ENCODE results near the gene BSDC1.
"Not testable (repeated sequence)": the region's sequence is repeated elsewhere in the genome, so short reads cannot be mapped to it uniquely, and the experiment has no call there.

Gene BSDC1

GRCh38 chr1:32404946-32405345 is 10.7 kb upstream of the BSDC1 start:
- no peak for DNase-seq (ENCODE audit: low spot score)
- TF ChIP-seq CTCF (IDR thresholded peaks at IDR 0.05; ENCODE audit: extremely low read depth, insufficient read depth, missing control alignments) = no peak
- in situ Hi-C loops (cut with MboI; ENCODE audit: low pct_unique_long_range_greater_than_20kb, low sequenced_read_pairs, unreplicated experiment) = loop anchor here (25.0 kb wide), 2 partner anchors 193 to 743 kb away; partner anchors contain the start of genes CCDC28B, DCDC2B, EIF3I and IQCC

GRCh38 chr1:32400876-32401631 is 6.8 kb upstream of the BSDC1 start:
- in situ Hi-C loops (cut with MboI; ENCODE audit: low pct_unique_long_range_greater_than_20kb, low sequenced_read_pairs, unreplicated experiment) = loop anchor here (25.0 kb wide), 2 partner anchors 189 to 739 kb away; partner anchors contain the start of genes CCDC28B, DCDC2B, EIF3I and IQCC
- peak; percentile 65 for DNase-seq (ENCODE audit: low spot score)
- TF ChIP-seq CTCF (IDR thresholded peaks at IDR 0.05; ENCODE audit: extremely low read depth, insufficient read depth, missing control alignments) = peak; percentile 88

GRCh38 chr1:32399843-32400242 is 5.6 kb upstream of the BSDC1 start:
- in situ Hi-C loops (cut with MboI; ENCODE audit: low pct_unique_long_range_greater_than_20kb, low sequenced_read_pairs, unreplicated experiment) = loop anchor here (25.0 kb wide), 2 partner anchors 188 to 738 kb away; partner anchors contain the start of genes CCDC28B, DCDC2B, EIF3I and IQCC
- TF ChIP-seq CTCF (IDR thresholded peaks at IDR 0.05; ENCODE audit: extremely low read depth, insufficient read depth, missing control alignments) = no peak
- no peak for DNase-seq (ENCODE audit: low spot score)

- in situ Hi-C loops (cut with MboI; ENCODE audit: low pct_unique_long_range_greater_than_20kb, low sequenced_read_pairs, unreplicated experiment) = no loop called here
- DNase-seq (ENCODE audit: low spot score) = no peak
- no peak for TF ChIP-seq CTCF (IDR thresholded peaks at IDR 0.05; ENCODE audit: extremely low read depth, insufficient read depth, missing control alignments)
Measured at GRCh38 chr1:32398401-32398800, 4.2 kb upstream of the BSDC1 start.

- DNase-seq (ENCODE audit: low spot score); in situ Hi-C loops (cut with MboI; ENCODE audit: low pct_unique_long_range_greater_than_20kb, low sequenced_read_pairs, unreplicated experiment): not testable (repeated sequence)
Measured at GRCh38 chr1:32396524-32396923, 2.3 kb upstream of the BSDC1 start.

- DNase-seq (ENCODE audit: low spot score) = no peak
- TF ChIP-seq CTCF (IDR thresholded peaks at IDR 0.05; ENCODE audit: extremely low read depth, insufficient read depth, missing control alignments) = no peak
- in situ Hi-C loops (cut with MboI; ENCODE audit: low pct_unique_long_range_greater_than_20kb, low sequenced_read_pairs, unreplicated experiment) = no loop called here
Measured at GRCh38 chr1:32394890-32395432, 720 bp upstream of the BSDC1 start.

GRCh38 chr1:32393832-32394140 is 455 bp downstream of the BSDC1 start:
- no peak for TF ChIP-seq CTCF (IDR thresholded peaks at IDR 0.05; ENCODE audit: extremely low read depth, insufficient read depth, missing control alignments)
- in situ Hi-C loops (cut with MboI; ENCODE audit: low pct_unique_long_range_greater_than_20kb, low sequenced_read_pairs, unreplicated experiment) = no loop called here
- no peak for DNase-seq (ENCODE audit: low spot score)
